GM19395 (cell line): ENCODE results near the gene FN1.
"Not testable (repeated sequence)": the region's sequence is repeated elsewhere in the genome, so short reads cannot be mapped to it uniquely, and the experiment has no call there.

Experiments used
- ATAC-seq: cut with Tn5 transposase; IDR thresholded peaks from one replicate; pipeline ENCODE4 v1.9.1; 2021; ENCODE audit warnings: mild to moderate bottlenecking, moderate library complexity; ENCODE audit not compliant: unreplicated experiment

Gene FN1

DNA sequence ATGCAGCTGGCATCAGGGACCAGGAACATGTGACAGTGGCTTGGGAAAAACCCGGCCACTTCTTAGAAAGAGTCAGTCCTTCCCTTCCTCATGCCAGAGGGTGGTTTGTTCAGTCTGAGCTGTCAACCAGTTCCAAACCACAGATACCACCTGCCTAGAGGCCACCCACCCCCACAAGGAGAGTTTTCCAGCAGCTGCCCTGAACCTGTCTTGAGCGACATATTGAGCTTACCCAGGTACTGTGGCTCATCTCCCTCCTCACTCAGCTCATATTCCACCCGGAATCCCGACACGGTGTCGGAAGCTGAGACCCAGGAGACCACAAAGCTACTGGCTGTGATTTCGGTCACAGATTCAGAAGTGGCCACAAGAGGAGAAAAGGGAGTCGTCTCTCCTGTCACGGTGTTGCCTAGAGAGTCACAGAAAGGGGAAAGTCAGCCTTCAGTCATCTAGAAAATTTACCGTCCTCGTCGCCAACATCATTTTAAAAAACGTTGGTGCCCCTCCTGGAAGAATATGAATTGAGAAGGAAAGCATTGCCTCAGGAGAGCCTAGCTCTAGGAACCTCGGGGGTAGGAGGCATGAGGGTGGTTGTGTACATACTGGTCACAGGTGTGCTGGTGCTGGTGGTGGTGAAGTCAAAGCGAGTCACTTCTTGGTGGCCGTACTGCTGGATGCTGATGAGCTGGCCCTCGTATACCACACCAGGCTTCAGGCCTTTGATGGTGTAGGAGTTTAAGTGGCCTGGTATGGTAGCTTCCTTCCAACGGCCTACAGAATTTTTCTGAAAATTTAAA, 26.3 kb downstream of the FN1 start:
- ATAC-seq = no peak

DNA sequence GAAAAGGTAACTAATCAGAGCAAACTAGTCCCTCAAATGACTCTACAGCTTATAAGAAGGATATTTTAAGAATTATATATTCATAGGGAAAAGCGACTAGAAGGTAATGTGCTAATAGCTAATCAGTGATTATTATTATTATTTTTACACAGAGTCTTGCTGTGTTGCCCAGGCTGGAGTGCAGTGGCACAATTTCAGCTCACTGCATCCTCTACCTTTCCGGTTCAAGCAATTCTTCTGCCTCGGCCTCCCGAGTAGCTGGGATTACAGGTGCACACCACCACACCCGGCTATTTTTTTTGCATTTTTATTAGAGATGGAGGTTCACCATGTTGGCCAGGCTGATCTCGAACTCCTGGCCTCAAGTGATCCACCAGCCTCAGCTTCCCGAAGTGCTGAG, 27.4 kb downstream of the FN1 start:
- not testable (repeated sequence) for ATAC-seq

DNA sequence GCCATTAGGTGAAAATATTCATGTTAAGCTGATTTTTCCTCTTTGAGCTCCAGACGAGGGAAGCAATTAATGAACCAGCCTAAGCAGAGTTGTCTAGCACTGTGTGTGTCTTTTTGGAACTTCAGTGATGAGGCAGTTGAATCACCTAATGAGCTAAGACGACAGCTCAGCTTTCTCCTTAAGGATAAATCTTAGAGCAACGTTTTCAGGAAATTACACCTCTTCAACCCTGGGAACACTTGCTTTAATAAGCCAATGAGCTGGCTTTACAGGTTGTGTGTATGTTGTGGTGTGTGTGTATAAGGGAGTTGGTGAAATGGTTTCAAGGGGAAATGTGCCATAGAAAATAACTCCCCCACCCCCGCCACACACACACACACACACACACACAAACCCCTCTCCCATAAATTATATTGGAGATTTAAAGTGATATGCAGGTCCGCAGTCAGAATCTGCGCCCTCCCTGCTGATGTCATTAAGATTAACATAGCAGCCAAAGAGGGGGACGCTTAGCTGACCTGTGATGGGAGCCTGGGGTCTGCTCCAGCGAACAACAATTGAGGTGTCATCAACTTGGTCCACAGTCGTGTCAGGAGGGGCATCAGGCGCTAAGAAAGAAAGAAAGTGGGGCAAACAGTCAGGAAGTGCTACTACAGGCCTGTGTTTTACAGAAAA, 28.1 kb downstream of the FN1 start:
- ATAC-seq = no peak

DNA sequence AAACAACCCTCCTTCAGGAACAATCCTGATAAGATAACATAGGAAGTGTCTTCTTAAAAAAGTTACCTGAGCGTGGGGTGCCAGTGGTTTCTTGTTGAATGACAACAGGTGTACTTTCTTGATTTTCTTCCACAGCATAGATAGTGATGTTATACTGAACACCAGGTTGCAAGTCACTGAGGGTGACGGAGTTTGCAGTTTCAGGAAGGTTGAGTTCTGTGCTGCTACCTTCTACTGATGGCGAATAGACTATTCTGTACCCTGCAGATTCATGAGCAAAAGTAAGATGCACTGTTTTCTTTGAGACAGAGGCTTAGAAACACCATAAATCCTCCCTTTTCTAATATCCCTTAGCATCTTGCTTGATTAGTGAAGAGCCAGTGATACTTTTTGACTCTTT, 28.8 kb downstream of the FN1 start:
- no peak for ATAC-seq

DNA sequence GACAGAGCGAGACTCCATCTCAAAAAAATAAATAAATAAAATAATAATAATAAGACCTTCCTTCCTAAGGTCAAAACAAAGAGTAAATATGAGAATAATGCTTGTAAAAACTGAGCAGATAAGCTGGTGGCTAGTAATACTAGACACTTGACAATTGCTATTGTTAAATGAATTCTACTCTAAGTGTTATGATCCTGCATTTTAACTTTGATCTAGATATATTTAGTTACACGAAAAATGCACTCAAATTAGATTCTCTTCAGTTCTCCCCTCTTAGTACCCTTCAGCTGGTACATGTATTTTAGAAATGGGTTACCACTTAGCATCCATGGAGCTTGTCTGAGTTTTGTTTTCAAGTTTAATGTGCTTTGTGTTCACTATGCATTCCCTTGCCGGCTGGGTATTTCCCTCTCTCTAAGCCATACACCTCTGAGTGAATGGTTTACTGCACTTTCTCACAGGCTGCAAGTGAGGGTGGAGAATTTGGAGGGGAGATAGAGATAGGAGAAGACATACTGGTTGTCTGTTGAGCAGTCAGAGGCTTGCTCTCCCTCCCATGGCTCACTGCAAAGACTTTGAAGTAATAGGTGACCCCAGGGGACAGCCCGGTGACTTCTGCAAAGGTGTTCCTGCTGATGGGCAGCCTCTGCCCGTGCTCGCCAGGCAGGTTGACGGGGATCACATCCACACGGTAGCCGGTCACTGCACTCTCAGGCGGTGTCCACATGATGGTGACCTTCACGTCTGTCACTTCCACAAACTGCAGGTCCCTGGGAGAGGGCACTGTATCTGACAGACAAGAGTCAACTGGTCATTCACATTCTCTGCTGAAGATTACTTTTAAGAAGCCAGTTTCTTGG, 29.9 kb downstream of the FN1 start:
- ATAC-seq = no peak

DNA sequence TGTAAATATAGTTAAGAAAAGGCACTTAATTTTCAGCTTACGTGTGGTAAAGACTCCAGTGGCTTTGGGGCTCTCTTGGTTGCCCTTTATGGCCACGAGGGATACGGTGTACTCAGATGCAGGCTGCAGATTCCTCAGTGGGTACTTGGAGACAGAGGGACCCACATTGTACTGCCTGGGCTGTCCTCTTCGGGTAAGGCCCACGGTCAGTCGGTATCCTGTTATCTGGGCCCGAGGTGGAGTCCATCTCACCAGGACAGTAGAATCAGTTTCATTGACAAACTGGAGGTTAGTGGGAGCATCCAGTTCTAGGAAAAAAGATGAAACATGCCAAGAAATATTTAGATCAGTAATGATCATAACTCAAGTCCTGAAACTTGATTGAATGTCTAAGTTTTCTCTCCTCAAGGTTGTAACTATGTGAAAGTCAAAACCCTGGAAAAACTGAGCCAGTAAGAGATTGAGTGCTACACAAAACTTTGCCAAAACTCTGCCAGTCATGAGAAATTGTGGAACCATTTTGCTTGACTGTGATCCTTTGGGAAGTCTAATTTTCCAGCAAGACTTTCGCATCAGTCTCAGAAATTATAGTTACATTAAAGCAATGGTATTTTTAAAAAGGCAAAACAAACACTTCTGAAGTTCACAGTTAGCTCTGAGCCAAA, 31.4 kb downstream of the FN1 start:
- no peak for ATAC-seq

DNA sequence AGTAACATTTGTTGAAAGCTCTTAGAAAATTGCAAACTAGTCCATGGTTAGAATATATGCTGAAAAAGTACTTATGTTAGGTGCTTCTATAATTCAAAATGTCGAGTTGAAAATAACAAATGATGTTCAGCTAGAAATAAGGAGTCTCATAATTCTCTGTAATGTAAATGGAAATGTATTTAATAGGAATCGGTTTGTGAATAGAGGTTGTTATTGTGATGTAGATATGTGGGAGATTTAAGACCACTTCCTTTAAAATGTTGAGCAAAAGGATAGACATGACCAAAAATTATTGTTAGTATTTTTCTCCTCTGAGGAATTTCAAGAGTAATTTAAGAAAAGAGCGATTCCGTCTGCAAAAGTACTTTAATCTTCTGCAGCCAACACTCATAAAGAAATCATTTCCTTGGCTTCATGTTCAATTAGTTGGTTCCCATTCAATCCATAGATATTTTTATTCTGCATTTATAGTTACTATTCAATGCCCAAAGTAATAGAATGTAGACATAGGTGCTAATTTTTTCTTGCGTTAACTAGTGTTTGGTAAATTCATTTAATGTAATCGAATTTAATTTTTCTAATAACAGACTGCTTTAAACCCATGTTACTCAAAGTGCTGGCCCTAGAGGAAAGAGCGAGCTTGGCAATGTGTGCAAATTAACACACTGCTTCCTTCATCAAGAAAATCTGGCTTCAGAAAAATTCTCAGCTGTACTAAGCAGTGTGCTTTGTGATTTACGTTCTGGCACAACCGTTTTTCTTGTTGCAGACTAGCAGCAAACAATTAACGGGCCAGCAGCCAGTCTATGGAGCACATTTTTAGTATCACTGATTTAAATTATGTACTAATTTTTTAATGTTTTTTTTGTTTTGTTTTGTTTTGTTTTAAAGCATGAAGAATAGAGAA, 32.2 kb downstream of the FN1 start:
- ATAC-seq = no peak

DNA sequence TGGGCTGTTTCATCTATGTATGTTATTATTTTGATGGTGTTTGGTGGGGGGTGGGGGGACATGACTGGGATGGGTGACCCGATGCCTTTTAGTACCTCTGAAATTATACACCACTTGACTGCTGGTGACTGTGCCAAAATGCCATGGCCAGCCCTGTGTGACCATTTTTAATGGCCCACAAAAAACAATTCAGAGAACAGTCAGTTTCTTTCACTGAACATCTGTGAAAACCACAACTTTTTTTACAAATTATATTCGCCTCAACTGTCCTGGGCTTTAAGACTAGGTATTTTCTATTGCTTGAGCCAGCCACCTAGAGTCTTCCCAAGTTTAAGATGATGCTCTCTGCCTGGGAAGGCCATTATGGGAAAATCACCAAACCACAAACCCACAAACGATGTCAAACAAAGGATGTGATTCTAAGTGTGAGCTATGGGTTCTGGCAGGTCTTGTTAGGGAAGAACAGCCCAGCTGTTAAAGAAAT, 33.9 kb downstream of the FN1 start:
- ATAC-seq = no peak

DNA sequence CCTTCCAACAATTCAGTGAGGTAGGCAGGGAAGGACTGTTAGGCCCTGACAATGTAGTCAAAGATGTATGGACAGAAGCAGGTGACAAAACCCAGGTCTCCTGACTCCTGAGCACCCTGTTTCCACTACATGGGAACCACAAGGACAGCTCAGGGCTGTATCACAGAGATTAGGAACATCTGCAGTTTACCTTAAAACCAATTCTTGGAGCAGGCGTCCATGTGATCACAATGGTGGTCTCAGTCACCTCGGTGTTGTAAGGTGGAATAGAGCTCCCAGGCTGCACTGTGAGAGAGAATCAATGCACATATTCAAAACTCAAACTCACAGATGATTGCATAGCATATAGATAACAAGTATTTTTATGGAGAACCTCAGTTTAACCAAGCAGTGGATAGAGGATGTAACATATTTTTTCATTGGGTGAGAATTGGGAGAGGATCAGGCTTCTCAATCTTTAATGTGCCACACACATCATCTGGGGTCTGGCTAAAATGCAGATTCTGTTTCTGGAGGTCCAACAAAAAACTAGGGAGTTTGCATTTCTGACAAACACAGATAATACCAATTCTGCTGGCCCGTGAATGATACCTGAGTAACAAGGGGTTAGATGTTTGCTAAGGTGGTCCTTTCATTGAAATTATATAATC, 36.7 kb downstream of the FN1 start:
- ATAC-seq = no peak

DNA sequence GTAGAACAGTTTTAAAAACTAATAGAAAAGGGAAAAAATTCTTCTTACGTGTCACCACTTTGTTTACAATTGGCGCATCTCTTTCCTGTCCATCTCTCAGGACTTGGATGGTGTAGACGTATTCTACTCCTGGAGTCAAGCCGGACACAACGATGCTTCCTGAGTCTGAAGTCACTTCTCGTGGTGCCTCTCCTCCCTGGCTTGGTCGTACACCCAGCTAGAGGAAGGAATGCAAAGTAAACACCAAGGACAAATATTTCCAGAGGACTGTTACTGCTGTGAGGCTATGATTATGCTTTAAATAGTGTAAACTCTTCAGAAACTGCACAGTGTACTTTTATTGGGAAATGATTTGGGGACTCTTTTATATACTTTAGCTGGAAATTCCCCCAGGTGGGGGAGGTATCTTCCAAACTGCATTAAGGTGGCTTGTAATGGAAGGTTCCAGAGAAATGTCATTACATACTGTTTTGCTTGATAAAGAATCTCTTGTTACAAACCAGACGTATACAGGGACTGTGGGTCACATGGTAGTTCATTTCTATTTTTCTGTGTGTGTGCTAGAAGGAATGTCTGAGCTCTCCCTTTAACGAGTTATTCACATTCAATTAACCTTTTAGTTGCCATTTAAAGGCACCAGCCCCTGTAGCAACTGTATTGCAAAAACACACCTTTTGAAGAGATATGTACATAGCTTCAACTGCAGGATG, 38.1 kb downstream of the FN1 start:
- no peak for ATAC-seq

DNA sequence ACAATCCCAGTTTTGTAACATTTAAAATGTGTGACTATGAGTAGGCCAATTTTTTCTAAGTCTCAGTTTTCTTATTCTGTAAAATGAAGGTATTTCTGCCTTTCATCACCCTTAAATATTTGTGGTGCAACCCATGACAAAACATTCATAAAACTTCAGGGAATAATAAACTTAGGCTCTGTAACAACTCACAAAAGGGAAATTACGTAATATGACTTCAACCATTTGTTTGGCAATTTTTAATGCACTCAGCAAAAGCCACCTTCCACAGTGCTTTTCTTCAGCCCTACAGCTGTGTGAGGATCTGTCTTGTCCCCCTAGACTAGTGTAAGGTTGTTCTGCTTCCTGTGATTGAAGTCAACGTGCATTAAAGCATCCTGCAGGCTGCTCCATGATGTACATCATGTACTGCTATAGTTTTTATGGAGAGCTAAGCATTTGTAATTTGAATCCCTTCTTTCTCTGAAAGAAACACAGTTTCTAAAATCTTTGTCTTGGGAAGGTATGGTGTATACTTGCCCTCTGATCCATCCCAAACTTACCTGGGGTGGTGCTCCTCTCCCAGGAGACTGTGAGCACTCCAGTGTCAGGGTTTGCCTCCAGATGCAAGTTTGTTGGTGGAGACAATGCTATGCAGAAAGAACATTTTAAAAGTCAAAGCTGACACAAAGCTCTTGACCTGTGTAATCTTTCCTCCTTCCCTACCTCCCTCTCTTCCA, 39.1 kb downstream of the FN1 start:
- no peak for ATAC-seq

DNA sequence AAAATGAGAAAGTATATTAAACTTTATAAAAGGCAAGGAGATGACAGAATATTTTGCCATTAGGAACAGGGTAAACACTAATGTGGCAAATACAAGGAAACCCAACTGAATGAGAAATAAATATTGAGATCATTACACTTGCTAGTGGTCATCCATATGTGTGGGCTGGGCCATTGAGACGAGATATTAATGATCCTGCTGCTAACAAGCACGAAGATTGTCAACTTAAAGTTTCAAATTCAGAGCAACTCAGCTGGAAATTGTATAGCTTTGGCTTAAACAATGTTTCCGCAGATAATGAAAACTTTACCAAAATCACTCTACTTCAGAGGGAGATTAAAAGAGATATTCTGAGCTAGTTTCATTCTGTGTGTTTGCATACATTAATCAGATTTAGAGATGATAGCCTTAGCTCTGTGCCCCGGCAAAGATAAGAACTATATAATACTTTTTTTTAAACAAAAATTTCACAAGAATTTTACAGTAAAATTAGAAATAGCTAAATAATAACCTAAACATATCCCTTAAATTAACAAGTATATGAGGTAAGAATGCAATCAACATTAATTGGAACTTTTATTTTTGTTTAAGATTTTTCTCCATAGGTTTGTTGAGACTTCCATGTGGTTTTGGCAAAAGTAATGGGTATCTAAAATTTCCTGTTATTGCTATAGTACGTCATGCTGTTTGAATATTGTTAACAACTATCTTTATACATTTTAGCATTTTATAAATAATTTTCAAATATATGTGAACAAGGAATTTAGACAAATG, 40.0 kb downstream of the FN1 start:
- no peak for ATAC-seq

DNA sequence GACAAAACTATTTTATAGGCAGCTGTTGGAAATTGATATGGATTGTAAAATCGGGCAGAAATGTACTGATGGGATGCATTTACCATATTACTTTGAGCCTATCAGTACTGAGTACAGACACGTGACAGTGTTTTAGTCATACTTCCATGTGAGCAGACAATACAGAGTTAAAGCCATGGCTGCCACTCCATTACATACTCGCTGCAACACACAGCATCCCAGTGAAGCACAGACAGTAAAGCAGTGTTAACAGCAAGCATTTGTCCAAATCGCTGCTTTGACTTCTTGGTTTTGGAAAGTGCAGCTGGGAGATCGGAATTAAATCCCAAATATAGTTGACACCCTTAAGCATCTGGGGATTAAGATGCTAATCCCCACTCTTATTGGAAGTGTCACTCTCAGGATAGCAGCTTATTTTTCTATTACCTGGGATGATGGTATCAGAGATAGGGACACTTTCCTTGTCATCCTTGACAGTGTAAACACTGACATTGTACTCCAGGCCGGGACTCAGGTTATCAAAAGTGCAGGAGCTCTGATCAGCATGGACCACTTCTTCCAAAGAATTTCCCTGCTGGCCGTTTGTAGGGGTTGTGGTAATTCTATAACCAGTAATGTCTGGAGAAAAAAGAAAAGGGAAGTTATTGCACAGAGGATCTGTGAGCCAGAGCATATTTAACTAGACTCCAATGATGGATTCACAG, 41.6 kb downstream of the FN1 start:
- no peak for ATAC-seq

DNA sequence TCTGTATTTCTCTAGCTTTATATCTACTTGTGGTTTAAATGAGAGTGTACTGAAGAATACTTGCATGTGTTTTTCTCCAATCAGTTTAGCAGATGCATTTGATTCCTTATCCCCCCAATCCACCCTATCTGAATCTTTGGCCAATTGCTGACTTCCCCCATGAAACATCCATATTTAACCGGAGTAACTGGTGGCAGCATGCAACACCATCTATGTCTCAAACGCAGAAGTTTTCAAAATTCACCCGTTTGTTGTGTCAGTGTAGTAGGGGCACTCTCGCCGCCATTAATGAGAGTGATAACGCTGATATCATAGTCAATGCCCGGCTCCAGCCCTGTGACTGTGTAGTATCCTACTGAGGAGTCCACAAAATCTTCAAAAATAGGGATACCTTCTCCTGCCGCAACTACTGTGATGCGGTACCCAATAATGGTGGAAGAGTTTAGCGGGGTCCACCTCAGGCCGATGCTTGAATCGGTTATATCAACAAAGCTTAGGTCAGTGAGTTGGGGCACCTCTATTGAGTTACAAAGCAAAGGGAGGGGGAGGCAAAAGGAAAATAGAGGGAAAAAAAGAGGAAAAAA, 43.1 kb downstream of the FN1 start:
- ATAC-seq = no peak

DNA sequence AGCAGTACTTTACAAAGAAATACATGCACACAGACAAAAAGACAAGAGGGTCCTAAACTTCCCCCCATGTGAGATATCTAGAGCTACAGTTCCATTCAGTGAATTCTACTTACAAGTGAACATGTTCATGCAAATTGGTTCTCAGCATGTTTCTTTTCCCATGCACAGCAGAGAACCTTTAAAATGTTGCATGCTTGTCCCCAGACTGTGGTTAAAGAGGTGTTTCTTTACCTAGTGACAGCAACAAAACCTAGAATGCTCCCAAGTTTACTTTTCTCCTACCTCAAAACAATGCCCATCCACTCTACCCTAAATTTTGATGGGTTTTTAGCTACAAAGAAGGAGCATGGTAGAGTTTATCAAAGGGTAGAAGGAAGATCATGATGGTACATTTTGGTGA, 43.7 kb downstream of the FN1 start:
- no peak for ATAC-seq

DNA sequence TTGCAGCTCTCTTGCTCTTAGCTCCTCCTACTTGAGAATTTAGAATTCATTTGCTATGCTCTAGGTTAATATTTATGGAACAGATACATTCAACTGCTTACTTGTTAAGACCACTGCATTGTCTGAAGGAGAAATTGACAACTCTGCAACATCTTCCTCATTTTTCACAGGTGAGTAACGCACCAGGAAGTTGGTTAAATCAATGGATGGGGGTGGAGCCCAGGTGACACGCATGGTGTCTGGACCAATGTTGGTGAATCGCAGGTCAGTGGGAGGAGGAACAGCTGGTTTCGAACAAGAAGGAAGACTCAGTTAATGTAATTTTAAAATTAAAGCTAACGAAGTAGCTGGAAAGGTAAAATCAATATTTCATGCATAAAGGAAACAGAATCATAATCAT, 44.3 kb downstream of the FN1 start:
- ATAC-seq = no peak

DNA sequence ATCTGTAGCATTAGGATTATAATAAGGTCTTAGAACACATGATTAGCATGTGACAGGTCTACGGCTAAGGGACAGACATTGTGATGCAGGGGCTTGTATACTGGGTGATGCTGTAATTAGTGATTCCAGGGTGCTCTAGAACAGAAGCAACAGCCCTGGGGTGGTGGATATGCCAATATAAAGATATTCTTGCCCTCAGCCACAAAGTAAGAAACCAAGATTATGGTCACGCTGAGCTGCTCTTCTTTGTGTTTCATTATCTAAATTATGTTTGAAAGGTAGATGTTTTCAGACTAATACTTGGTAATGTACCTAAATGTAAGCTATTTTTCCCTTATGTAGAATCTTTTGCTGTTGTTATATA, 45.3 kb downstream of the FN1 start:
- no peak for ATAC-seq
